SJSA1 (cell line): ENCODE results near the gene TMEM218. TPM values are rescaled to one million over a fixed set of nuclear protein-coding genes. Genes with fewer than 3 reads are reported as not detected.

ENCODE experiments used
- DNase-seq, 2 experiments: peaks; one replicate each; pipeline ENCODE4 v3.0.0-alpha.2; 2015 to 2020; ENCODE audit warnings: low spot score in 2 of 2, low read depth in 1 of 2
- H3K27ac ChIP-seq: fragments of 250-450 bp; sonication (Bioruptor Pico); 2 replicates; pipeline ENCODE4 v1.5.1; 2020; ENCODE audit warnings: mild to moderate bottlenecking, moderate library complexity
- H3K27me3 ChIP-seq: fragments of 250-450 bp; sonication (Bioruptor Pico); replicated peaks from 2 replicates; pipeline ENCODE4 v1.5.1; 2020; ENCODE audit warnings: mild to moderate bottlenecking, moderate library complexity
- H3K36me3 ChIP-seq: fragments of 250-450 bp; sonication (Bioruptor Pico); 2 replicates; pipeline ENCODE4 v1.5.1; 2020; ENCODE audit warnings: mild to moderate bottlenecking
- H3K4me1 ChIP-seq: fragments of 250-450 bp; sonication (Bioruptor Pico); replicated peaks from 2 replicates; pipeline ENCODE4 v1.6.1; 2021; ENCODE audit warnings: mild to moderate bottlenecking
- H3K4me3 ChIP-seq: fragments of 250-450 bp; sonication (Bioruptor Pico); 2 replicates; pipeline ENCODE4 v1.5.1; 2020; ENCODE audit warnings: mild to moderate bottlenecking
- H3K9me3 ChIP-seq: fragments of 250-450 bp; sonication (Bioruptor Pico); replicated peaks from 2 replicates; pipeline ENCODE4 v1.5.1; 2020; ENCODE audit warnings: mild to moderate bottlenecking
- total RNA-seq: library from RNA; depleted of rRNA; stranded (reverse); fragments of >200 nt; shearing (Covaris generic); gene quantifications from 2 replicates; pipeline ENCODE4 v1.2.3, GENCODE V29; 2014

TMEM218 gene
- total RNA-seq, 1 experiment from 2014 or later = 16.1 TPM

DNA sequence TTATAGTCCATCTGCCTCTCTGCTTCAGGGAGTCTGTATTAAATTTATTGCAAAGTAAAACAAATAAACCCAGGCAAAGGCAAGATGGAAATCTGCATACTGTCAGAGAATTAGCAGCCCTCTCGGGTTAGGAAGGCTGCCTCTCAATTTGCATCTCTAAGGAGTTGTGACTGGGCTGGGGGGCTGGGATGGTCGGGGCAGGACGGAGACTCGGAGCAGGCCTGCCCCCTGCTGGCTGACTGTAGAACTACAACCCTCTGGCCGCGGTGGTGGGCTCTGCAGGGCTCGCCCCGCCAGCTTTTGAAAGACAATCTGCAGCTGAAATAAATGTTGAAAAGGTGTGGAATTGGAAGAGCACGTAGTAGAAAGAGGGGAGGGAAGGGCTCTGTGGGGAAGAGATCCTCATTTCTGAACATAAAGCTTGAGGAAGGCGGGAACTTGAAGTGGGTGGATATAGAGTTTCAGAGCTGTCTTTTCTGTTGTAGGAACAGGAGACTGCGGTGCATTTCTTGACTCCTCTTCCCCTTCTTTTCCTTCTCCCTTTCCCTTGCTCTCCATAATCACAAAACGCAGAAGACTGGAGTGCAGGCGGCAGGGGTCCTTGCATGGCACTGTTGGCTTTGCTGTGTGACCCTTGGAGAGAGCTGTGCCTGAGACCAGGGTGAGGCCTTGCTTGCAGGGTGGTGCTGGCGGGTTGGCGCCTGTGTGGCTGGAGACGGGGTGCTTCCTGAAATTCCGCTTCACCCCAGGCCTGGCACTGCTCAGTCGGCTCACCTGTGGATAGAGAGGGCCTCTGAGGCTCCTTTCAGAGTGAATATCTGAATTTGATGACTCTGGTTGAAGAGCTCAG lies 30.5 kb upstream of the TMEM218 start:
- Histone ChIP-seq H3K4me1 (no peaks in the 10 kb centered on the region), H3K9me3 (no peaks in the 10 kb centered on the region), H3K36me3 (no peaks in the 10 kb centered on the region), H3K27ac (no peak overlapping the region), H3K27me3 (no peaks in the 10 kb centered on the region), H3K4me3 (no peak overlapping the region)
- DNase-seq = peak; percentile 13 to 44

DNA sequence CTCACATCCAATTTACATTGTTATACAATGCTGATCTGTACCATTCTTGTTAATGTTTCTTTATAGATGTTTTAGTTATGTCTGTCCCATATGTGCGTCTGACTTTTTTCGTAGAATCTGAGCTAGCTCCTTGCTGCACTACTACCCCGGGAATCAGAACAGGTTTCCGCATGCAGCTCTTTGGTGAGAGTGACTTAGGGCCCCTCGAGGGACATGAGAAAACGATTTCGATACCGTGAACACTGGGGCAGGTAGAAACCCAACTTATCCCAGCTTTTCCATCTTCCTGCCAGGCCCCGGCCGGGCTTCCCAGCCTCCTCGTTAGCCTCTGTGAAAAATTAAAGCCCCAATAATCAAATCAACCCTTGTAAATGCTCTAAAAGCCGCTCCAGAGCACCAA lies 29.8 kb upstream of the TMEM218 start:
- no peak for DNase-seq
- no peak overlapping the region for H3K27ac ChIP-seq
- no peak overlapping the region for H3K4me3 ChIP-seq
- H3K27me3 ChIP-seq = no peaks in the 10 kb centered on the region
- no peaks in the 10 kb centered on the region for H3K36me3 ChIP-seq
- H3K4me1 ChIP-seq = no peaks in the 10 kb centered on the region
- no peaks in the 10 kb centered on the region for H3K9me3 ChIP-seq

DNA sequence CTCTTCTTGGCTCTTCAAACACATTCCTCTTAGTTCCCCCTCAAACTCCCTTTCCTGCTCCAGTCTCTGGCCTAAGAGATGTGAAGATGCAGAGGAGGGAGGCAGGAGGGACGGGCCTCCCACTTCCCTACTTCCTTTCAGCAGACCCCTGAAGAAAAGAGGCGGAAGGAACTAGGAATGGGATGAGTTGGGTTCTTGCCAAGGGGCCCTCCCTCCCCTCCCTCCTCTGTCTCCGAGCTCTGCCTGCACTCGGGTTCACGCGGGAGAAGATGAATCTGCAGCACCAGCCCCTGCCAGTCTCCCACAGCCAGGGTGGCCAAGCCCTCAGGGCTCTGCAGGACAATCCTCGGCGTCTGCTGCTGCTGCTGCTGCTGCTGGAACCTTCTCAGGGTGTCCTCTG lies 28.8 kb upstream of the TMEM218 start:
- no peaks in the 10 kb centered on the region for H3K4me1 ChIP-seq
- H3K36me3 ChIP-seq = no peaks in the 10 kb centered on the region
- no peak overlapping the region for H3K4me3 ChIP-seq
- H3K27ac ChIP-seq = no peak overlapping the region
- H3K27me3 ChIP-seq = no peaks in the 10 kb centered on the region
- H3K9me3 ChIP-seq = no peaks in the 10 kb centered on the region
- DNase-seq = no peak

DNA sequence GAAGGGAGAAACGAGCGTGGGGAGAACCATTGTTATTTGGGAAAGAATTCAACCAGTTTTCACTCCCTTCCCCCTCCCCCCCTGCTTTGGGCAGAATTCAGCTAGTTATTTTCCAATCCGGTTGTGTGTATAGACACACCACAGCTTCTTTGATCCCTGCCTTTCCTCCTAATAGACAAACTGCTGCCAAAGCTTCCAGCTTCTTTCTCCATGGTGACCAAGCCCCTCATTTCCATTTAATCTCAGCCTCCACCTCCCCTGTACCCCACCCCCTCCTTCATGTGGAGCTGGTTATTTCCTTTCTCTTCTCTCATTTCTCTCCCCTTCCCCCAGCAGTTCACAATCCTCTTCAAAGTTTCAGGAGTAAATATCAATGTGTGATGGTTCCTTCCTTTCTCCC lies 28.4 kb upstream of the TMEM218 start:
- Histone ChIP-seq H3K36me3 (no peaks in the 10 kb centered on the region), H3K4me3 (no peak overlapping the region)
- no peak for DNase-seq

DNA sequence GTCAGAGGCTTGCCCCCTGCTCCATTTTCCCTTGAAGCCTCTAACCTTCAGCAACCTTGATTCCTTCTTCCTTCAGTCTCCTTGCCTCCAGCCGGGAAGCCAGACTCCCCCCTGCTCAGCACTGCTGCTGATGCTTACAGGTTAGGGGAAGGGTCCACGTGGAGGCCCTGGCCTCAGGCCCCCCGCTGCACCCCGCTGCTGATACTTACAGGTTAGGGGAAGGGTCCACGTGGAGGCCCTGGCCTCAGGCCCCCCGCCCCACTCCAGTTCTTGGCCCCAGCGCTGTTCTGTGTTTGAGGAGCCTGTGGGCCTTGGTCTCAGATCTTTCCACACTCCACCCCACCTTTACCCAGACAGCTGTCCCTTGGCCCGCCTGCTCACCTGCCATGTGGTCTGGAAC lies 27.5 kb upstream of the TMEM218 start:
- Histone ChIP-seq H3K27ac (no peak overlapping the region), H3K4me1 (no peaks in the 10 kb centered on the region), H3K4me3 (no peak overlapping the region), H3K9me3 (no peaks in the 10 kb centered on the region), H3K36me3 (no peaks in the 10 kb centered on the region), H3K27me3 (no peaks in the 10 kb centered on the region)
- no peak for DNase-seq

More for the DNA sequence above, 28.4 kb upstream of the TMEM218 start:
- H3K27ac ChIP-seq = no peak overlapping the region
- no peaks in the 10 kb centered on the region for H3K27me3 ChIP-seq
- no peaks in the 10 kb centered on the region for H3K9me3 ChIP-seq
- H3K4me1 ChIP-seq = no peaks in the 10 kb centered on the region

DNA sequence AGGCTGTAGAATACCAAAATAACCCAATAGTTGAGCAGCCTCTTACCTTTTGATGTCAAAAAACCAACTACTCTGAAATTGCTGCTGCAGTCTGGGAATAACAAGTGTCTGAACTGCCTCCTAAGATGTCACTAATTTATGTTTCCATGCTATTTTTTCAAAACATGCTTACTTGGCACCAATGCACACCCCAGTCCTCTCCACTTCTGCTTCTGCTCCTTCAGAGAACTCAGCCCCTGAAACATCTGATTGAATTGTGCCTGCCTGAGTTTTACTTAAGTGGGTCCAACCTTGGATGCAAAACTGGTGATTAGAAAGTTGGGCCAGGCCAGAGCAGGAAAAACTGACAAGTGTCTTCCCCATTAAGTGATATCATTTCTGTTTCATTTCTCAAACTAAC lies 24.6 kb upstream of the TMEM218 start:
- no peaks in the 10 kb centered on the region for H3K9me3 ChIP-seq
- no peaks in the 10 kb centered on the region for H3K36me3 ChIP-seq
- DNase-seq = no peak
- H3K4me3 ChIP-seq = no peak overlapping the region
- no peak overlapping the region for H3K27ac ChIP-seq
- no peaks in the 10 kb centered on the region for H3K4me1 ChIP-seq
- H3K27me3 ChIP-seq = no peaks in the 10 kb centered on the region

DNA sequence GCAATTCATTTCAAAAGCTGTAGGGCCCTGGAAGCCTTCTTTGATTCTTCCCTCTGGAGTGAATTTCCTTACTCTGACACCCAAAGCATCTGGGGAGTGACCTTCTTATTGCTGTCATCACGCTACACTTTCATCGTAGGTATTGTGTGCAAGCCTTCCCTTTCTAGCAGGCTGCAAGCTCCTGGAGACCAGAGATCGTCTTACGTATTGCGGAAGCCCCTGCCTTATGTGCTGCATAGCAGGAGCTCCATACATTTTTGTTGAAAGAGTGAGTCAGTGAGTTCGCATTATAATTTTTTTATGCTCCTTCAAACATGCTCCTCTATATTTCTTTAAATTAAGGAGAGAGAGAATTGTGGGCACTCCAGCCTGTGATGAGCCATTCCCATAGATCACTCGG lies 21.2 kb upstream of the TMEM218 start:
- Histone ChIP-seq H3K4me1 (no peaks in the 10 kb centered on the region), H3K27ac (no peak overlapping the region)

DNA sequence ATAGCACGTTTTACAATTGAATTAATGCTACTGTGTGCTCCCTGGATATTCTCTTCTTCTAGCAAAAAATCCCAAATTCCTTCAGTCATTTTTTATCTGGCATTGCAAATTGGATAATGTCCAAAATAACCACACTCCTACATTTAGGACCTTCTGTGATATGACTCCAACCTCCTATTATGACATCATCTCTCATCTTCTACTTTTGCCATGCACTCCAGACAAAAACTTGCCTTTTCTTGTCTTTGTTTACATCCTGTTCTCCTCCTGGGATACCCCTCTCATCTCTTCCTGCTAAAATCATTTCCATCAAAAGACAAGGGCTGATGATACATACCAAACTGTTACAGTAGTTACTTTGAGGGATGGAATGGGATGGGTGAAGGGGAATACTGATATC lies 20.6 kb upstream of the TMEM218 start:
- no peaks in the 10 kb centered on the region for H3K36me3 ChIP-seq
- H3K9me3 ChIP-seq = no peaks in the 10 kb centered on the region
- H3K27ac ChIP-seq = no peak overlapping the region
- no peaks in the 10 kb centered on the region for H3K4me1 ChIP-seq
- no peak overlapping the region for H3K4me3 ChIP-seq
- no peak for DNase-seq
- no peaks in the 10 kb centered on the region for H3K27me3 ChIP-seq

More for the DNA sequence above, 21.2 kb upstream of the TMEM218 start:
- Histone ChIP-seq H3K27me3 (no peaks in the 10 kb centered on the region), H3K4me3 (no peak overlapping the region), H3K36me3 (no peaks in the 10 kb centered on the region), H3K9me3 (no peaks in the 10 kb centered on the region)
- DNase-seq = no peak

DNA sequence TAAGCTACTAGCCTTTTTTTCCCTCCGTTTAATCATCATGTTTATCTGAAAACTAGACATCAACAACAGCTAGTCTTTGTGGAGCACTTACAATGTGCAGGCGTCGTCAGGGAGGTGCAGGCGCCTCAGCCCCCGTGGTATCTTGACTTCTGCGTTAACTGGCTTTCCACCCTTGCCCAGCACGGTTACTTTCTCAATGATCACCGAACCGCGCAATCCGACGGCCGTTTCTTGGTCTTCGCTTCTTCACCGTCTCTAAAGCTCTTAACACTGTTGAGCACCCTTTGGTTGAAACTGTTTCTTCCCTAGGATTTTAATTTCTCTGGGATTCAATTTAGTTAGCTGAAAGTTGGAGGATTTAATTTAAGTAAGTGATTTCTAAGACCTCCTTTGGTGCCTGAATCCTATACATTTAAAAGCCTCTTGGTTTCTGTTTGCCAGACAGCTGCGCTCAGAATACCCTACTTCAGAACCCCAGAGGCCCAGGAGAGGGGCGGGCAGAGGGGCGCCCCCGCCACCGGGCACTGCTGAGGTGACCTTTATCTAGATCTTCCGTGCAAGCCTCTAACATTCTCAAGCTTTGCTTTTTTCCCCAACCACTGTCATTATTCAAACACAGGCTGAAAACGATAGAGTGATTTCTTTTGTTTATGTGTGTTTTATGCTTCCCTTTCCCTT lies 18.0 kb upstream of the TMEM218 start:
- no peak overlapping the region for H3K27ac ChIP-seq
- no peaks in the 10 kb centered on the region for H3K27me3 ChIP-seq
- H3K36me3 ChIP-seq = no peaks in the 10 kb centered on the region
- H3K9me3 ChIP-seq = no peaks in the 10 kb centered on the region
- DNase-seq = no peak
- H3K4me3 ChIP-seq = no peak overlapping the region
- H3K4me1 ChIP-seq = no peaks in the 10 kb centered on the region

DNA sequence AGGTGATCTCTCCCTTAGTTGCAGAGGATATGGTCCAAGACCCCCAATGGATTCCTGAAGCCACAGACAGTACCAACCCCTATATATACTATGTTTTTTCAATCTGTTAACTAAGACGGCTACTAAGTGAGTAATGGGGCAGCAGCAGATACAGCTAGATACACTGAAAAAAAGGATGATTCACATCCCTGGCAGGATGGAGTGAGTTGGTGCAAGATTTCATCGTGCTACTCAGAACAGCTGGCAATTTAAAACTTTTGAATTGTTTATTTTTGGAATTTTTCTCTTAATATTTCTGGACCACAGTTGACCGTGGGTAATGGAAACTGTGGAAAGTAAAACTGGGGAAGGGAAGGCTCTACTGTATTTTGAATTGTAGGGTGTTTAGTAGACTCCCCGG lies 17.0 kb upstream of the TMEM218 start:
- Histone ChIP-seq H3K27ac (no peak overlapping the region), H3K36me3 (no peaks in the 10 kb centered on the region), H3K4me1 (no peaks in the 10 kb centered on the region), H3K4me3 (no peak overlapping the region), H3K27me3 (no peaks in the 10 kb centered on the region), H3K9me3 (no peaks in the 10 kb centered on the region)
- DNase-seq = no peak

DNA sequence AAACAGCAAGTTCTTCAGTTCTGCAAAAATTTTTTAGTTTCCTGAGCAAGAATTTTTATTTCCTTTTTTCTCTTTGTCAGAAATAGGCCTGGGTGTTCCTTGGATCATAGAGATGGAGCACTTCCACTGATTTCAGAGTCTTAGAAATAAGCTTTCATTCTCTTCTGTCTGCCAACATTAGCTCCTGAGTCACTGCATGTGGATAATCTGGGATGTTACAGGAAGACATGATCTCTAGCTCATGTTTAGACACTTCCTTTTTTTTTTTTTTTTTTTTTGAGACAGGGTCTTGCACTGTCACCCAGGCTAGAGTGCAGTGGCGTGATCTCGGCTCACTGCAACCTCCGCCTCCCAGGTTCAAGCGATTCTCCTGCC lies 13.2 kb upstream of the TMEM218 start:
- H3K4me3 ChIP-seq = no peak overlapping the region
- H3K36me3 ChIP-seq = no peaks in the 10 kb centered on the region
- DNase-seq = no peak
- no peaks in the 10 kb centered on the region for H3K9me3 ChIP-seq
- H3K27ac ChIP-seq = no peak overlapping the region
- no peaks in the 10 kb centered on the region for H3K4me1 ChIP-seq
- H3K27me3 ChIP-seq = no peaks in the 10 kb centered on the region

DNA sequence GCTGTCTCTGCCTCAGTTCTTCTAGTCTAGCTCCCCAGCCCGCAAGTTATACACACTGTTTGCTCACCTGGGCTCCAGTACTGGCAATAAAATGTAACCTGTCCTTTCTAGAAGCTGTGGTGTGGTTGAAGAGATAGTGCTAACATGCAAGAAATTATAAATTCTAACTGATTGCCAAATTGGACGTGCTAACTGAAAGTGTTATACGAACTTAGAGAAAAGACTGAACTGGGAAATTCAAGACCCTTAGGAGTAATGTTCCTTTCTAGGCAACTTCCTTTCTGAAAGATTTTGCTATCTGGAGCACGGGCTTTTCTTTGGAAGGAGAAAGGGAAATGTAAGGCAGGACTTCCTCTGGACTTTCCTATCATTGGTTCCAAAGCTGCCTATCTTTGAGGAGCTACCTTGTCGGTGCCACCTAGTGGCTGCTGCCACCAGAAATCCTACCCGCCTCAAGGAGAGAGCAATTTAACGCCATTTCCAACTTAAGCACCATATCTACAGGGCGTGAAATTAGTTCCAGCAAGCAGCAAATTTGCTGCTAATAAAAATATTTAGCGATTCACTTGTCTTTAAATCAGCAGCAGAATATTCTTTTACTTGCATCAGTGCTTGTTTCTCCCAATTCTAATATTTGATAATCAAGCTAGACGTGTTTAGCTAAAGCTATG lies 12.7 kb upstream of the TMEM218 start:
- DNase-seq = no peak
- no peaks in the 10 kb centered on the region for H3K4me1 ChIP-seq
- H3K36me3 ChIP-seq = no peaks in the 10 kb centered on the region
- no peak overlapping the region for H3K27ac ChIP-seq
- H3K27me3 ChIP-seq = no peaks in the 10 kb centered on the region
- no peak overlapping the region for H3K4me3 ChIP-seq
- H3K9me3 ChIP-seq = no peaks in the 10 kb centered on the region

DNA sequence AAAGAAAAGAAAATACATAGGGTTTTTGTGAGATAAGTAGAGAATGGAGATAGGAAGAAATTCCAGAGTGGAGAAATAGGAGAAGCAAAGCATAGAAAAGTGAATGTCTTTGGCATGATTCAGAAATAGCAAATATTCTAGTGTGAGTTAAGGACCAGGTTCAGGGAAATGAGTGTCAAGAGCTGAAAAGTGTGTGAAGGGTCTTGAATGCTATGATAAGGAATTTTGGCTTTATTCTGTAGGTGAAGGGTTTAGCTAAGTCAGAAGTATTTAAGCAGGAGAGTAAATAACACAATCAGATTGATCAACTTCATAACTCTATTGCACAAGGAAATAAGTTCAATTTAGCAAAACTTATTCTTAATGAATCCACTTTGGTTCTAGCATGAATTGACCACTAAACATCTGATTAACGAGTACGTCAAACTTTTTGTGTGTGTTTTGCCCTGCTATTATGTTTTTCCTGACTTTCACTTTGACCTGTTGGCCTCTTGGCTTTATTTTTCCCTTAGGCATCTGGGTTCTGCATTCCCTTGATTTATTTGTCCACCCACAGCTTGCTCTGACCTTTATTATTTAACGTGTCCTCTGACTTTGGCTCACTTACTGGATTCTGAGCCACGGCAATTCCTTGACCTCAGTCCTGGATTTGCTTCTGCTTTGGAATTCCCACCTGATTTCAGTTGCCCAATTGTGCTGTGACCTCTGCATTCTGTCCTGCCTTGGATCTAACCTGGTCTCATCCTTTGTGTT lies 11.9 kb upstream of the TMEM218 start:
- Histone ChIP-seq H3K9me3 (no peaks in the 10 kb centered on the region), H3K36me3 (no peaks in the 10 kb centered on the region), H3K27ac (no peak overlapping the region), H3K27me3 (no peaks in the 10 kb centered on the region), H3K4me1 (no peaks in the 10 kb centered on the region), H3K4me3 (no peak overlapping the region)
- no peak for DNase-seq
